Fibroblast of skin of back (primary cell): ENCODE data around the gene METTL16.
"Not testable (repeated sequence)": the region's sequence is repeated elsewhere in the genome, so short reads cannot be mapped to it uniquely, and the experiment has no call there.

Source experiments
- DNase-seq: peaks from one replicate; pipeline ENCODE4 v3.0.0-alpha.2; 2013

METTL16 gene

GRCh38 chr17:2449486-2449885 lies 62.2 kb downstream of the METTL16 start:
- no peak for DNase-seq

DNA sequence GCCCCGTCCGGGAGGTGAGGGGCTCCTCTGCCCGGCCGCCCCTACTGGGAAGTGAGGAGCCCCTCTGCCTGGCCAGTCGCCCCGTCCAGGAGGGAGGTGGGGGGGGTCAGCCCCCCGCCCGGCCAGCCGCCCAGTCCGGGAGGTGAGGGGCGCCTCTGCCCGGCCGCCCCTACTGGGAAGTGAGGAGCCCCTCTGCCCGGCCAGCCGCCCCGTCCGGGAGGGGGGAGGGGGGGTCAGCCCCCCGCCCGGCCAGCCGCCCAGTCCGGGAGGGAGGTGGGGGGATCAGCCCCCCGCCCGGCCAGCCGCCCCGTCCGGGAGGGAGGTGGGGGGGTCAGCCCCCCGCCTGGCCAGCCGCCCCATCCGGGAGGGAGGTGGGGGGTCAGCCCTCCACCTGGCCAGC lies 64.2 kb downstream of the METTL16 start:
- DNase-seq, result not testable (repeated sequence)

DNA sequence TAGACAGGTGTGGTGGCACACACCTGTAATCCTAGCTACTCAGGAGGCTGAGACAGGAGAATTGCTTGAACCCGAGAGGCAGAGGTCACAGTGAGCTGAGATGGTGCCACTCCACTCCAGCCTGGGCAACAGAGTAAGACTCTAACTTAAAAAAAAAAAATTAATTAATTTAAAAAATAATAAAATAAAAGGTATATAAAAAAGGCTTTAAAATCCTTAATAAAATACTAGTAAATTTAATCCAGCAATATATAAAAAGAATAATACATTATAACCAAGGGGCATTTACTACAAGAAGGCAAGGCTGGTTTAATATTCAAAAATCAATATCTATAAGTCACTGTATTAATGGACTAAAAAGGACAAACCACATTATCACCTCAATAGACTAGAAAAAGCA lies 66.0 kb downstream of the METTL16 start:
- no peak for DNase-seq

- no peak for DNase-seq
These were observed 67.3 kb downstream of the METTL16 start for GRCh38 chr17:2444382-2444781.

DNA sequence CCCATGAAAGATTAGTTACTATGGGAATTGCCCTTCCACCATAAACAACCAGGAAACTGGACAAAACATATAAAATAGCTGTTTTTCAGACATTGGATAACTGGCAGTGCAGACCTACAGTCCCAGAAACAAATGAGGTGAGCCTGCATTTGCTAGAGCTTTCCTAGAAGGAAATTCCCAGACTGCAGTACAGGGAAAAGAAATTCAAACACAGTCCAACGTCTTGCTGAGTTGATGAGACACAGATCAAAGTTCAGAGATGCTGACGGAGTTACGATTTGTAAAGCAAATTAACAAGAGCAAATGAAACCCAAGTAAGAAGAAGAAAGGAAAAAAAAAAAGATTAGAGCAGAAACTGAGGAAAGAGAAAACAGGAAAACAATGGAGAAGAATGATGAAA lies 69.5 kb downstream of the METTL16 start:
- no peak for DNase-seq

GRCh38 chr17:2440930-2441329 lies 70.8 kb downstream of the METTL16 start:
- DNase-seq, result no peak

GRCh38 chr17:2439997-2440396 lies 71.7 kb downstream of the METTL16 start:
- DNase-seq, result not testable (repeated sequence)

- peak; percentile 16 for DNase-seq
These were observed 72.9 kb downstream of the METTL16 start for GRCh38 chr17:2438823-2439222.

DNA sequence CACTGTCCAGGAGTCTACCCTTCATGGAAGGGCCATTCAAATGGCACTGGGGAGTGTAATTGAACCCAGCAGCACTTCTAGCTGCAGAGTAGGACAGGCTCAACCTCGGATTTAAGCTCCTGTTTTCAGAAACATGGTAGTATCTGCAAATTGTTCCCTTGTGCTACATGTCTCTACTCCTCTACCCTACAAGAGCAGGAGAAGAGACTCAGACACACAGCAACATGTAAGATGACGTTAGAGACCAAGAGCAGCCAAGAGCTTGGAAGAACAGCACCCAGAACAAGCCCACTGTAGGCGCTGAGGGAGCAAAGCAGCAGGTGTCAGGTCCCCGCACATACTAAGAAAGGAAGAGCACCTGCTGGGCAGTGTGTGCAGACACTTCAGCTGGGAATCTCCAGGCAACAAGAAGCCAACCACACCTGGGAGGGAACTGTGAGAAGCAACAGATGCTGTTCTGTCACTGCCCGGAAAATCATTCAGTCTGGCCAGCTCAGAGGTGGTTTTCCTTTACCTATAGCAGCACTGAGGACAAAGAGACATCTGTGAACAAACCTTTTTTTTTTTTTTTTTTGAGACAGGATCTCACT lies 75.3 kb downstream of the METTL16 start:
- DNase-seq, result no peak

GRCh38 chr17:2435862-2436261 lies 75.8 kb downstream of the METTL16 start:
- no peak for DNase-seq

- peak; percentile 16 for DNase-seq
These were observed 76.4 kb downstream of the METTL16 start for GRCh38 chr17:2435181-2435741.

GRCh38 chr17:2433696-2434095 lies 78.0 kb downstream of the METTL16 start:
- peak; percentile 19 for DNase-seq

DNA sequence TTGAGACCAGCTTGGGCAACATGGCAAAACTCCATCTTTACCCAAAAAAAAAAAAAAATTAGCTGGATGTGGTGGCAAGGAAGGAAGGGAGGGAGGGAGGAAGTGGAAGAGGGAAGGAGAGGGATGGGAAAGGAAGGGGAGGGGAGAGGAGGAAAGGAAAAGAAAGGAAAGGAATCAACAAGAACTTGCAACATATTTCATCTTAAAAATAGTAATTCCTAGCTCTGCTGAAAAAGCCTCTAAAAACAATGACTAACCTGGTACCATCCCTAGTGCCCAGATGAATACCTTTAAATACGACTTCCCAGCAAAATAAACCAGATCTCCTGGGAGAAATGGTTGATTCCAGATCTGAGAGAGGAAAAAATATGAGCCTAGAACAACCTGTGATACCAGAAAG lies 83.8 kb downstream of the METTL16 start:
- no peak for DNase-seq

DNA sequence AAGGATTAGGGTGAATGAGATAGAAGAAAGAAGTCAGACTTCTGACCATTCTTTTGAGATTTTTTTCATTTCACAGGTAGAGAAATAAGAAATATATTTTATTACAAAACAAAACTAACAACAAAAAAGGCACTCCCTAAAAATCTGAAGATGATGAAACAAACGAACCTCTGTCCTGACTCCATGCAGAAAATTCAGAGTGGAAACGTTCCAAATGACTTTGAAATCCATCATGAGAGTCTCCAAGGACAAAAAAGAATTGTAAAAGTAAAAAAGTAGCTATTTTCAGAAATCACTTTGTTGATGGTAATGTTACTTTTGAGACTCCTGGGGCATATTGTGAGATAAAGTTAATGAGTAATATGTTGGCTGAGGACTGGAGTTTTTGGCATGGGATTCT lies 84.5 kb downstream of the METTL16 start:
- DNase-seq, result no peak

- DNase-seq, result no peak
These were observed 88.4 kb downstream of the METTL16 start for GRCh38 chr17:2423271-2423670.

GRCh38 chr17:2421315-2422147 lies 90.2 kb downstream of the METTL16 start:
- DNase-seq, result no peak

DNA sequence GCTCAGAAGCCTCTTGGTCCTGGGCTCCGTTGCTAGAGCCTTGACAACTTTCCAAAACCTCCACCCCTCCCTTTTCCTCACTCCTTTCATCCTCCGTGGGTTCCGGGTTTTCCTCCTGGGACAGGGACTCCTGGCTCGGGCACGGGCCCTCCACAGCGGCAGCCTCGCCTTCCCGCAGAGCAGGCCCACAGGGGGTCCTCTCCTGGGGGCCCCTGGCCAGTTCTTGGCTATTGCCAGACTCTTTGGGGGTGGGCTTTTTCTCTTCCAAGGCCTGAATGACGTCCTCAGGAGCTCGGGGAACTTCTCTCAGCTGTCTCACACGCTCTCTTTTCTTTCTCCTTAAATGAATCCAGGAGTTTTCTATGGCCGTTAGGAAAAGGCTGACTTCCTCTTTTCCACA lies 91.5 kb downstream of the METTL16 start:
- DNase-seq, result no peak

DNA sequence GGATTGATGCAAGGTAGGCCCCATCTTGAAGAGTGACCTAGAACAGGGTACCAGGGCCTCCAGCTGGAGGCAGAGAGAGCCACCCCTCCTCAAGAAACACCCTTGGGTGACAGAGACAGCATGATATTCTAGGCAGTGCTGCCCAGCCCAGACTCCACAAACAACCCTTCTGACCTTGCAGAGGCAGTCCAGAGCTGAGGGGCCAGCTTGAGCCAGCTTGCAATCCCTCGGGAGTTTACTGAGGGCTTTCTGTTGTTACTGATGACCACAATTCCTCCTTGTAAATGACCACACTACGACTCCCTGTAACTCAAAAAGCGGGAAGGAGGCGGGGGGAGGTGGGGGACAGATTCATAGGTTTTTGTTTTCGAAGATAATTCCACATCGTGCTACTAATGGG lies 92.2 kb downstream of the METTL16 start:
- DNase-seq, result no peak

GRCh38 chr17:2418572-2418971 lies 93.1 kb downstream of the METTL16 start:
- no peak for DNase-seq

DNA sequence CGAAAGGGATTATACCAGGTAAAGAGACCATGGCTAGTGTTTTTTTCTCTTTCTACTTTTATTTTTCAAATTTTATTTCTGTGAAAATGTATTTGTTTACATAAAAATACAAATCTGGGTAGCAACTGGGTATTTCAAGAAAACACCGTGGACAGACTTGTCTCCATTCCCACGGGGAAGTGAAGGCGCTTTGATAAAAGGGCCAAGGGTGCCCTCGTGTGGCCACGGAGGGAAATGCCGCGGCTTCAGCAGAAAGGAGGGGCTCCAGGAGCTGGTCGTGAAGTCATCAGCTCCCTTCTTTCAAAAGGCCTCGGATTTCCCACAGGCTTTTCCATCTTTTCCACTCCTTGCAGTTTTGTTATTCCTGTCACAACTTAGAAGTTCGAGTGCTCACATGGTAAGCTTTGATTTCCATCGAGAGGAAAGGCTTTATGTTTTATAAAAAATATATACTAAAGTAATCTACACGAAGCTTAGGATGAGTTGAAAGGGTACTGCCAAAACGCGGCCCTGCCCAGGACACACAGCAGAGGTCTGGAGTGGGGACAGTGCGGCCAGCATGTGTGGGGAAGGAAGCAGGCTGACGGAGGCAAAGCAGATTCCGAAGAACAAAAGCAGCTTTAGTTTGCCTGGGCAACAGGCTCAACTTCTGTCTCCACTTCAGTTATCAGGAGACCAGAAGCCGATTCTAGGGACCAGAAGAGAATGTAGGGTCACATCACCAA lies 95.5 kb downstream of the METTL16 start:
- peak; percentile 79 for DNase-seq

- DNase-seq, result no peak
These were observed 96.6 kb downstream of the METTL16 start for GRCh38 chr17:2415081-2415480.

DNA sequence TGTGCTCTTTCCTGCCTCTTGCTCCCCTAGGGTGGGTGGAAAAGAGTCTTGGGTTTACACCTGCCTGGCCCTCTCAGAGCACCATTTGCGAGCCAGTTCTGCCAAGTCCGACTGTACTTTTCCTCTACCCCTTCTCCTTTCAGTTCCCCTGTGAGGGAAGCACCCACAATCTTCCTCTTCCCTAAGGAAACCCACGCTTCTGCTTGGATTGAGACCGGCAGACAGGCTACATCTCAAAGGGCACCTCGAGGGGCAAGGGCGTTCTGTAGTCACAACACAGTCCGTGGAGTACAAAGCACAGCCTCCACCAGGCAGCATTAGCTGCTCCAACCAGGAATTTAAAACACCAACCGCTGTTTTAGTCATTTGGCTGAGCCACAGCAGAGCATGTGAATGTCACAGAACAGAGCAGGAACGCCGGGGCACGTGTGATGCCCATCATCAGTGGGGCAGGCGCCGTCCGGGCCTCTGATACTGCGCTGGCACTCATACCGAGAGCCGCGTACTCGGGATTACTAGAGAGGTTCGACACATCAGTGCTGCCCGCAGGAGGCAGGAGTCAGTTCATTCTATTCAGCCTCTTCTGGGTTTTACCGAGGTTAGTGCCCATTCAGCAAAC lies 97.1 kb downstream of the METTL16 start:
- DNase-seq, result no peak

GRCh38 chr17:2412561-2413021 lies 99.1 kb downstream of the METTL16 start:
- DNase-seq, result peak; percentile 60
